Activated T-cell treated with anti-CD3 and anti-CD28 coated beads, Interleukin-2, amount 50 U/mL, for 1 hour (primary cell): ENCODE measurements around the gene IFI27L1.

ENCODE experiments used
- DNase-seq: peaks from one replicate; pipeline ENCODE4 v3.0.0-alpha.2; 2020

The IFI27L1 gene, protein sequence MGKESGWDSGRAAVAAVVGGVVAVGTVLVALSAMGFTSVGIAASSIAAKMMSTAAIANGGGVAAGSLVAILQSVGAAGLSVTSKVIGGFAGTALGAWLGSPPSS

DNA sequence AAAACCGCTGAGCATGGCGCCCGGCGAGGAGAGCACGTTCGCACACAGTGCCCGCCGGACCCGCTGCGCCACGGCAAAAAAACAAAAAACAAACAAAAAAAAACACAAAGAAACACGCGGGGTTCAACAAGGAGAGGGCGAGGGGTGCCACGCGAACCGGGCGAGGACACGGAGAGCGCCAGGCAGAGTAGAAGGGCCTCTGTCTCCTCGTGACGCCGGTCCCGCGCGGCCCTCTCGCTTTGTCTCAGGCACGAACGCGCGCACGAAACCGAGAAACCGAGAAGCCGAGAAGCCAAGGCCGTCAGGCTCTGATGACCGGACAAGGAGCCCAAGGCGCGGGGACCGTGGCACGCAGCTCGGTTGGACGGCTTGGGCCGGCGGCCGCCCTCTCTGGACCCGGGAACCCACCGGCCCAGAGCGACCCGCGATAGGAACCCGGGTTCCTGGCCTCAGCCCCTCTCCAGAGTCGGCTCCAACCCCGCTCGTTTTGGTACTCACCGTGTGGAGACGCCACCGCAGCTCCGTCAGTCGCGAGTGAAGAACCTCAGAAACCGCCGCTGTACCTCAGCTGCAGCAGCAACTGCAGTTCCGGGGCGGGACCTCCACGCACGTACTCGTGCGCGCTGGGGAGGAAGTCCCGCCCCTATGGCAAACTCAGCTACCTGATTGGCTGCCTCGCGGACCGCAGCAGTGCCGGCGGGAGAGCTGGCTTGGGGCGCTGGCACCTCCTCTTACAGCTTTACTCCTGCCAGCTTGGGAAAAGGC lies at the start of gene IFI27L1, which contains the start of gene DDX24:
TSS of gene IFI27L1 (plus strand) at position 690 of the 765 bp plus-strand sequence. CDS start 15,628 bp downstream, outside the sequence.
TSS of gene DDX24 (minus strand) at position 582 of the 765 bp plus-strand sequence. CDS start 1,460 bp downstream, outside the sequence.
- peak; percentile 96 for DNase-seq

DNA sequence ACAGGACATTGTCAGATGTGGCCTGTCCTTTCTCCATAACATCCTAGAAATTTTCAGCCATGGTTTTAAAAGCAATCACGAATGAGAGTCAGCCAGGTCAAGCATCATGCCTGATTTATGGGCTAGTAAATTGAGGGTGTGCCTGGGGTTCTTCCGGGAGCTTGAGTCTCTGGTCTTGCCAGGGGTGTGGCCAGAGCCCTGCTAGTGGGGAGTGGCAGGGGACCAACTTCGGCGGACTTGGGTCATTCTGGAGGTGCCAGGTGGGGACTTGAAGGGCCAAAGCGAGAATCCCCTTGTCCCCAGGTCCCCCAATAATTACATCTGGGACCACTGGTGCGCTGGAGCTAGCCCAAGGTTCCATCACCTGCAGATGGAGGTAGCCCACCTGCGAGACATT lies 49.2 kb upstream of the IFI27L1 start:
- DNase-seq, result no peak

DNA sequence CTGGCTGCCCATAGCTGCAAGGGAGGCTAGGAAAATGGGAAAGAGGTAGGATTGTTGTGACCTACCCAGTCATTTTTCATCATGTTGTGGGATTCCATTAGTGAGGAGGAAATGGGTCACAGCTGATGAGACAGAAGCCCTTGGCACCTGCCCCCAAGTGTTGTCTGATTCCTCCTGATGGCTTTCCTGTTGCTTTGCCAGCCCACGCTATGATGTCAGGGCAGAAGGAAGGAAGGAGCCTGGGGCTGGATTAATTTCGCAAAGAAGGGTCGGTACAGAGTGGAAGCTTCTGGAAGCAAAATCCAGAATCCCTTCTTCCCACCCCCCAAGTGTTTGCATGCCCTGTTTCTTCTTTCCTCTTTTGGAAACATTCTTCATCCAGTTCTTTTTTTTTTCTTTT lies 46.2 kb upstream of the IFI27L1 start:
- no peak for DNase-seq

DNA sequence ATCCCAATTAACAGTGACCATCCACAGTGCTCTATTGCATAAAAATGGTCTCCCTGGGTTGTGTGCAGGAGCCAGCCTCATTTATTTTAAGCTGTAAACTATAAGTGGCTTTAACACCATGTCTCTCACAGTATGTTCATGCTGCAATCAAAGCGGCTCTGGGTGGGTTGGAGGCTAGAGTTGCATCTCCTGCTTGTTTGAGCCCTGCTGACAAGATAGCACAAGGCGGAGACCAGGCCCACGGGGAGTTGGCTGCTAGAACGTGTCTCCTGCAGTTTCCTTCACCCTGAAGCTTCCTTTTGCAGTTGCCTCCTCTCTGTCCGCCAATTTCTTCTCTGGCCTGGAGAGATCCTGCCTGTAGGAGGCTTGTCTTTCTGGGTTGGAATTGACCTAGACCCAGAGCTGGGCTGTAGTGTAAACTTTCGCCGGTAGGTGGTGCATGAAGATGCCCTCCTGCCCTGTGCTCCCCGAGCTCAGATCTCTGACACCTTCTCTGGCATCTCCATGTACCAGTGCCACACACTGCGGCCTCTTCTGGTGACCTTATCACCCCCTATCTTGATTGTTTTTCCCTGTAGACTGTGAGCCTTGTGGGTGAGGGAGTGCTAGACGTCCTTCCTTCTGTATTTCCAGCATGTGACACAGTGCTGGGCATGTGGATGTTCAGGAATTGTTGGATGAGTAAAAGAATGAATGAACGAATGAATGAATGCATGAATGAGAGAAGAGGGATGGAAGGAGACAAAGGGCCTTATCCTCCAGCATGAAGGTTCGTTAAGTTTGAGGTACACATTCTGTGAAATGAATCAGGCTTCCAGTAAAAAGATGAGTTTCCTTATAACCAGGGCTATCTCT lies 44.6 kb upstream of the IFI27L1 start:
- DNase-seq, result peak; percentile 78

DNA sequence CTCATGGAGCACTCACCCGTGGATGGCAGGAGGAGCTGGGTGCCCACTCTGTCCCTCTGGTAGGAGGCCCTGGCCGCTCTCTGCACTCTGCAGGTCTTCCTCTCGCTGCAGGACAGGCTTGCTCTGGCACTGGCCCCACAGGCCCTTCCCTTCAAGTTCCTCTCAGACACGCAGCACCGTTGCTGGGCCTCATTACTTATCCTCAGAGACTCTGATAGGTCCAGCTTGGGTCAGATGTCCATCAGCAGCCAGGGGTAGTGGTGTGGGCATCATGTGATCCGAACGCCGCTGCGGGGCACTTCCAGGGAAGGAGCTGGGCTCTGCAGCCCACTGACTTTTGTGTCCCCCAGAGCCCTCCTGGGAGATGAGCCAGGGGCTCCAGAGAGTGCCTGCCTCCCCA lies 43.2 kb upstream of the IFI27L1 start:
- DNase-seq, result no peak

DNA sequence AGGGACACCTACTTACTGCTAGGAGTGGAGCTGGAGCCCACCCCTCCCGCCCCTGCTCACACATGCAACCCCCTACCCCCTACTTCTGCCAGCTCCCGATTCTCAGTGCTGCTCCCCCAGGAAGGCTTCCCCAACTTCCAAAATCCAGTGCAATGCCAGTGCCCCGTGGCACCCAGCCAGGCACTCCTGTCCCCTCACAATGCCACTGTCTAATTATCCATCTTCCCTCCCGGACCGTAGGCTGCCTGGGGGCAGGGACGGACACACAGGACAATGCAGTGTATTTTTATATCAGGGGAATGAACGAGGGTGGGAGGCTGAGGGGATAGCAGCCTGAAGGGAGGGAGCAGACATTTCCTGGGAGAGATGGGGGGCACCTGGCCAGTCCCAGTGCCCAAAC lies 42.6 kb upstream of the IFI27L1 start:
- DNase-seq, result no peak

DNA sequence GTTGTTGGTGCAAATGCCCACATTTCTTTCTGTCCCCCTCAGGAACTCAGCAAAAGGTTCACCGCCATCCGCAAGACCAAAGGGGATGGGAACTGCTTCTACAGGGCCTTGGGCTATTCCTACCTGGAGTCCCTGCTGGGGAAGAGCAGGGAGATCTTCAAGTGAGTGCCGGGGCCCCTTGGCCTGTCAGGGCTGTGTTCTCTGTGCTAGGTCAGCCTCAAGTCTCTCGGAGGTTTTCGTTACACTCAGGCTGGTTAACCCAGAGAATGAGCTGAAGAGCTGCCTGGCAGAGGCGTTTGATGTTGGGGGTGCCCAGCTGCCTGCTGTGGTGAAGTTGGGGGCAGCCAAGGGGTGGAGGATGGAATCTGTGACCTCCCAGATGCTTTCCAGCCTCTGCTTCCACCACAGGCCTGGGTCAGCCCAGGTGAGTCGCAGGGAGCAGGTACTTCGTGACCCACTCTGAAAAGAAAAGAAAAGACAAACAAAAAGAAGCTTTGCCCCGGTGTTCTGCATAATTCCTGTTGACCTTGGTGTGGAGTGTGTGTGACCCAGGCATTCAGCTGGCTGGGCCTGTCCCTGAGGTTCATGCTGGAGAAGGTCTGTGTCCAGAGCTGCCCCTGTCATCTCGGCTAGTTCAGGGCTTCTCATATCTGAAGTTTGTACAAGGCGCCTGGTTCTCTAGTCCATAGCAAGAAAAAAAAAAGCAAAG lies 42.0 kb upstream of the IFI27L1 start:
- DNase-seq, result no peak

DNA sequence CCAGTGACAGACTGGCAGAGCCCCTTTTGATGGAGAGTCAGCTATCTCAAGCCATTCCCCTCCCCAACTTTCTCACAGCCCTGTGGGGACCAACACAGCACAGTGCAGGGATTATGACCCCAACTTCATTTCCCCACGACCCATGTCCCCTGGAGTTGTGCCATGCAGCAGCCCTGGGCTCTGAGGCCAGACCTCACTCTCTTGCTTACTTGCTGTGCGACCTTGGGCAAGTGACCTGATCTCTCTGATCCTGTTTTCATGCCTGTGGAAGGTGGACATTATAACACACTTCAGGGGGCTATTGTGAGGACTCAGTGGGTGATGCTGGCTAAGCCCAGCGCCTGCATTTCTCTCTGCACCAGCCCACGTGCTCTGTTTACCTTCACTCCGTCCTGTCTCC lies 40.9 kb upstream of the IFI27L1 start:
- DNase-seq, result no peak

DNA sequence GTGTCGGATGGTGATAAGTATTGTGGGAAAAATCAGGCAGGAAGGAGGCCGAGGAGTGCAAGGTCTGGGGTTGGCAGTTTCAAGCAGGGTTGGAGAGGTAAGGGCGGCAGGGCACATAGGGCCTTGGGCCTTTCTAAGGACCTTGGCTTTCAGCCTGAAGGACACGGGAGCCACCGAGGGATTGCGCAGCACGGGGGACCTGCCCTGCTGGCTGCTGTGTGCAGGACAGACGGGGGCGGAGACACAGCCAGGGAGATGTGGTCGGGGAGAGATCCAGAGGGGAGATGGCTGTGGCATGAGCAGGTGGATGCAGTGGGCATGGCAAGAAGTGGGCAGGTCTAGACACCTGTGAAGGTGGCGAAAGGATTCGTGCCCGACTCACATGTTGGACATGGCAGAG lies 40.3 kb upstream of the IFI27L1 start:
- DNase-seq, result no peak

DNA sequence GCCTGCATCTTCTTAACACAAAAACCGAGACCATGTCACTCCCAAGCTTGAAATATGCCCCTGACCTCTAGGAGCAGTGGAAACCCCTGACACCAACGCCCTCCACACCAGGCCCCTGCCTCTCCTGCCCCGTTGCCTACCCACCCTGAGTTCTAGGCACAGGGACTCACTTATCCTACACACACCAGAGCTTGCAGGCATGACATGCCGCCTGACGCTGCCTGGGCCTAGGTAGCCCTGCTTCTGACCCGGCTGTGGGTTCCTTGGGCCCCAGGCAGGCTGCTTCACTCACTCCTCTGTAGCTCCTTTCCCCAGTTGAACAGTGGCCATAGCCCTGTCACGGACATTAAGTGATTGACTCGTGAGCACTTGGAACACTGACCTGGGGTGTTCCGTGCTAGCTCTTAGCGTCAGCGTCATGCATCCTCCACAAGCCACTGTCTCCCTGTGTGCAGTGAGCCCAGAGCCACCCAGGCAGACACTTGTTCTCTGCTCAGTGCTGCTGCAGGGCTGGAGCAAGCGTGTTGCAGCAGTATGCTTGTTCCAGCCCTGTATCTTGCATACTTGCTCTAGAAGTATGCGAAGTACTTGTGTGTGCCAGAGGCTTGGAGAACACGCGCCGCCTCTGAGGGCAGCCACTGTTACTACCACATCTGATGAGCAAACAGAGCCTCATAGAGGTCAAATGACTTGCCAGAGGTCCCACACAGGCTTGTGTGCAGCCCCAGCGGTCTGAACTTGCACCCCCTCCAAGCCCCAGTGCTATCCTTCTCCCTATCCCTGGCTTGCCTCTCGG lies 39.4 kb upstream of the IFI27L1 start:
- no peak for DNase-seq

DNA sequence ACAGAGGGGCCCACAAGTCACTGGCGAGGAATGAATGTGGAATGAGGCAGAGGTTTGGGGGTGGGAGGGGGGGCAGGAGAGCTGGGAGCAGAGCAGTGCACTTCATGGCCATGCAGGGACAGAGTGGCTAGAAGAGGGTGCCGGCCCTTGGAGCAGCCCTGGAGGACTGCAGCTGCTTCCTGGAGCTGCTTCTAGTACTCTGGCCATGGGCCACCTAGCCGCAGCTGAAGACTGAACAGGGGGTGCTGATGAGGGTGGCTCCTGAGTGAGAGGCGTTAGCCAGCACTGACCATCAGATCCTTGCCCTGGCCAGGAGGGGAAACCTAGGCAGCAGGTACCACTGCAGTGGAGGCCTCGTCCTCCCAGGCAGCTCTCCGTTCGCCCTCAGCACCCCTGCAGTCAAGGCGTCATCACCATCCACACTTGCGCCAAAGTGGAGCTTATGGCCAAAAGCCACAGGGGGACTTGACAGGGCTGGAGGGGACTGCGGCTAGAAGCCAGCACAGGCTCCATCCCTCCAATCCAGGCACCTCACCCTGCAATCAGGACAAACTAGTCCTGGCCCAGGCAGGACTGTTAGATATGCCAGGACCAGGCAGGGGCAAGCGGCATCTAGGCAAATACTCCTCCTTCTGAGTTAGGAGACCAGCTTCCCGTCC lies 38.5 kb upstream of the IFI27L1 start:
- DNase-seq, result no peak

DNA sequence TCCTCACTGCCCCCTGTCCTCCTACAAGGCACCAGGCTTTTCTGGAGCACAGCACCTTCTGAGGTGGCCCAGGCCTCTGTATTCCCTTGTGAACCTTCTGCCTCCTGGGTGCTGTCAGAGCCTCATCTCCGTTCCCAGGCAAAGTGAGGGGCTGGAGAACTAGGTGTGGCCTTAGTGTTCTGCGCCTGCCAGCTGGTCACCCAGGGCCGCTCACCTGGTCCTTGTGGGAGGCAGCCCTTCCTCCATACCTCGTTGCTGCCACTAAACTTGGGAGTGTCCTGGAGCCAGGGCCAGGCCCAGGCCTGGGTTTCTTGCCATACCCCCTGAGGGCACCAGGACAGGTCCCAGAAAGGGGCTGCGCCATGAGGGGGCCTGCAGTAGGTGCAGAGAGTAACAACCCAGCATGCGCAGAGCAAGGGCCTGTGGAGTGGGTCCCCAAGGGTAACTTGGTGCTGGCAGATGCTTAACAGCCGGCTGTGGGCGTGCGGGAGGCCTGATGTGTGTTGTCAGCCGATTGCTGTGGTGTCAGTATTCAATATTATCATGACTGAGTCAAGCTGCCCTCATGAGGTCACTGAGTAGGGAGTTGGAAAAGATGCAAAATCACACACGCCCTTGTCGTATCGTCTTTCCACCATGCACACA lies 37.9 kb upstream of the IFI27L1 start:
- DNase-seq, result no peak

DNA sequence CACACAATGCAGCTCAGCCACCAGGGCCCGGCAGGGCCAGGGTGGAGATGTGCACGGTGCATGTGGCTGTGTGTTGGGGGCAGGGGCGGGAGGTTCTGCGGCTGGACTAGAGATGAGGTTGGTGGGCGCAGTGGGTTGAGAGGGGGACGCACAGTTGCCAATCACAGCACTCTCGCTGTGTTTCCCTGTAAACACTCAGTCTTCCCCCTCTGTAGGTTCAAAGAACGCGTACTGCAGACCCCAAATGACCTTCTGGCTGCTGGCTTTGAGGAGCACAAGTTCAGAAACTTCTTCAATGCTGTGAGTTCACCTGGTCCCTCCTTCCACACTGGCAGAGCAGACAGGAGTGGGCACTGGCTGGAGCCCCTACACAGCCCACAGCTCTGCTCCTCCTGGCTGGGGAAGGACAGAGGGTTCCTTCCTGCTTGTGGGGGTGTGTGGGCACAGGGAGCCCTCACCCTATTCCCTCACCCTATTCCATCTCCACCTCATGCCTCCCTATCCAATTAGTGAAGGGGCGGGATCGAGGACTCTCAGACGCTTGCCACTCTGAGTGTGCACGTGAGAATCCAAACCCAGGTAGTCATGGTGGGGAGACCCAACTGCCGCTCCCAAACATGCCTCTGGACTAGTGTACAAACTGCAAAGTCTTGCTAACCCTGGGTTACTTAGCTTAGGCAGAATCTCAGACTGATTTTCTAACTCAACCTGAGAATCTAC lies 37.2 kb upstream of the IFI27L1 start:
- no peak for DNase-seq

DNA sequence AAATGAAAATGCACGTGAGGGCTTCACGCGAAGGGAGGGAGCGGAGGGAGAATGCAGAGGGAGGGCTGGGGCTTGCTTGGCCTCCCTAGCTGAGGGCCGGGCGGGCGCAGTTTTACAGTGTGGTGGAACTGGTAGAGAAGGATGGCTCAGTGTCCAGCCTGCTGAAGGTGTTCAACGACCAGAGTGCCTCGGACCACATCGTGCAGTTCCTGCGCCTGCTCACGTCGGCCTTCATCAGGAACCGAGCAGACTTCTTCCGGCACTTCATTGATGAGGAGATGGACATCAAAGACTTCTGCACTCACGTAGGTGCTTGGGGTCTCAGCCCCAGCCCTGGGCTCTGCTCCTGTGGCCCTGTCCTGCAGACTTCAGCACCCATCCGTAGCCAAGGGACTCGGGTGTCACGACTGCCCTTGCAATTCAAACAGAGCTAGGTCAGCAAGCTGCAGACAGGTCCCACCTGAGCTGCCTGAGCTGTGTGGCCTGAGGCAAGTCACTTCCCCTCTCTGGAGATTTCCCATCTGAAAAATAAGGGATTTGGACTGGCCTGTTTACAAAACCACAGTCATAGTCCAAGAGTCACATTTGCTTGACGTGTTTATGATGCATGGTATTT lies 36.5 kb upstream of the IFI27L1 start:
- peak; percentile 15 for DNase-seq

DNA sequence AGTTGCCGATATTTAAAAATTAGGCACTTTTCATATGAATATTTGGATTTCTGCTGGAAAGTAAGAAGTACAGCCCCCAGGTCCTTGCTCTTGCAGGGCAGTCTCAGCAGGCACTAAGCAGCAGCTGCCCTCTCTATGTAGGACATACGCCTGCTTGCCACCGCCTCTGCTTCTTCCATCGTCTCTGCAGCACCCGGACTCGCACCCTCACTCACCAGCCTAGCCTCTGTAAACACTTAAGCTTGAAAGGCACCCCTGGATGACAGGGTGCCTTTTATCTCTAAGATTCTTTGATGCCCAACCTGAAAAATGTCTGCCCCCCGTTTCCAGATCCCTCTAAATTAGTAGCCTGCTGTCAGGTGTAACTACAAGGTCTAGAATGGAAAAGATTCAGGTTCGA lies 36.0 kb upstream of the IFI27L1 start:
- DNase-seq, result peak; percentile 1

DNA sequence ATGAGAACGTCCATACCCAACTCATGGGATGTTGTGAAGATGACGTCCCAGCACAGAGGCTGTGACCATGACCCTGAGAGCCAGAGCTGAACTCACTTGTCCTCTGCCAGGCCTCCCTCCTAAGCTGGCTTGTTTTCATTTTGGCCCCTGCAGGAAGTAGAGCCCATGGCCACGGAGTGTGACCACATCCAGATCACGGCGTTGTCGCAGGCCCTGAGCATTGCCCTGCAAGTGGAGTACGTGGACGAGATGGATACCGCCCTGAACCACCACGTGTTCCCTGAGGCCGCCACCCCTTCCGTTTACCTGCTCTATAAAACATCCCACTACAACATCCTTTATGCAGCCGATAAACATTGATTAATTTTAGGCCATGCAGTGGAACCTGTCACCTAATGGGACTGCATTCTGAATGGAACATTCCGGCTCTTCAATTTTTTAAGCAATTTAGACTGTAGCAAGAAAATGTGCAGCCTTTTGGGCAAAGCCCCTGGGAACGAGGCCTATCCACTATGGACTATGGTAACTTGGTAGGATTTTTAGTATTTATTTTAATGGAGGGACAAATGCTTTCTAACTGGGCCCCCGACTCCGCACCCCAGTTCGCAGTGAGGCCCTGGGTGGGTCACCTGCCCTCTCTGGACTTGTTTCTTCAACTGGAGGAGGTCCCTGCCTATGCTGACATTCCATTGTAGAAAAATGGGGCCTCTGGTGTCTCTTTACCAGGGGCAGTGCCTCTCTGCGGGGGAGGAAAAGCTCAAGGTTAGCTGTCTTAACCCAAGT lies 35.4 kb upstream of the IFI27L1 start:
- DNase-seq, result no peak

DNA sequence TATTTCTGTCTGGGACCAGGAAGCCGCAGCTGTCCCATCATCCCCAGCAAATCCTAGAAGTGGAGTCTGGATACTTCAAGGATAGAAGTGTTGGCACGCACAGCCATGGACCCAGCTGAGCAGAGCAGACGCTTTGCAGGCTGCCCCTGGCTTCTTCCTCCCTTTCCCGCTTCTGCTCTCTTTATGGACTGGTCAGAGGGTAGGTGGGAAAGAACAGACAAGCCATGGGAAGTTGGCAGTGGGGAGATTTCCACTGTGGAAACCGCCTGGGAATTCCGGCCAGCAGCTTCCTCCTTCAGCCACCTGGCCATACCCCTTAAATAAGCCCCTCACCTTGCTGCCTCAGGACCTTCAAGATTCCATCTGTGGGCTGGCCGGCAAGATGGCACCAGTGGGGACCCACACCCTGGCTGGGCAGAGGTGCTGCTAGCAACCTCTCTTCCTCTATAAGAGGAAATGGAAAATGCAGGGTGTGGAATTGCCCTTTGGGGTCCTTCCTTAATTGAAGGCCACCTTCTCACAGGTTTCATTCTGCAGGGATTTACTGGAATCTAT lies 34.3 kb upstream of the IFI27L1 start:
- DNase-seq, result no peak

DNA sequence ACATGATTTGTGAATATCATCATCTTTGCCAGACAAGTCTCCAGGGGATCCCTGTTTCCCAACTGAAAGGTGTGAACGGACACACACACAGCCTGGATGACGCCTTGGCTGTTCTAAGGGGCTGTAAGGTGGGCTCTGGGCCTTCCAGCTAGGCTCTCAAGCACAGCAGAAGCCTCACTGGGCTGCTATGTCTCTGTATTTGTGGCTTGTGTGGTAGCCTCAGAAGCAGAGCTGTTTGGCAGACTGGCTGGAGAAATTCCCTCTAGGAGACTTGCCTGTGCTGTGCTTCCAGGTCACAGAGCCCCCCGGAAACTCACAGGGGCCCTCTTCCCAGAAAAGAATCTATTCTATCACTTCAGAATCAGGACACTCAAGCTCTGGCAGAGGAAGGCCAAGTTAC lies 33.5 kb upstream of the IFI27L1 start:
- DNase-seq, result no peak
